ENCODE results near the gene WDFY1. TPM values are rescaled to one million over a fixed set of nuclear protein-coding genes. Genes with fewer than 3 reads are reported as not detected.

Gene WDFY1
- total and polyA plus RNA-seq, 2 donors, result 23.5 to 35.0 TPM

- DNase-seq (ENCODE audit: low read depth in 6 of 9, low spot score in 9 of 9), result no peak
- WGBS, result 92% methylated on average over 2 of the region's 2 CpGs
Measured at GRCh38 chr2:223863491-223863890, 81.6 kb downstream of the WDFY1 start.

GRCh38 chr2:223860809-223861738, 84.1 kb downstream of the WDFY1 start:
- DNase-seq (ENCODE audit: low read depth in 6 of 9, low spot score in 9 of 9), result no peak
- H3K27ac ChIP-seq (ENCODE audit: low read depth in 1 of 2, low read length in 1 of 2), result no peak overlapping the region
- no peaks in the 10 kb centered on the region for H3K36me3 ChIP-seq (ENCODE audit: control insufficient read depth in 2 of 2, insufficient read depth in 2 of 2, low read length in 1 of 2)
- WGBS, result 85% methylated on average over 5 of the region's 5 CpGs
- H3K4me3 ChIP-seq (ENCODE audit: low read length in 2 of 2), result no peak overlapping the region
- no peaks in the 10 kb centered on the region for H3K9me3 ChIP-seq (ENCODE audit: control insufficient read depth in 2 of 2, insufficient read depth in 1 of 2, low read length in 1 of 2)
- peaks cover 0 to 5% of the 10 kb centered on the region in 2 donors for H3K4me1 ChIP-seq (ENCODE audit: control insufficient read depth in 2 of 2, insufficient read depth in 2 of 2, low read length in 2 of 2)
- H3K27me3 ChIP-seq (ENCODE audit: control insufficient read depth in 2 of 2, insufficient read depth in 1 of 2, low read length in 1 of 2), result no peaks in the 10 kb centered on the region

More at GRCh38 chr2:223863491-223863890, 81.6 kb downstream of the WDFY1 start:
- Histone ChIP-seq H3K4me1 (ENCODE audit: control insufficient read depth in 2 of 2, insufficient read depth in 2 of 2, low read length in 2 of 2) (peaks cover 0 to 5% of the 10 kb centered on the region in 2 donors), H3K4me3 (ENCODE audit: low read length in 2 of 2) (no peak overlapping the region), H3K27ac (ENCODE audit: low read depth in 1 of 2, low read length in 1 of 2) (no peak overlapping the region), H3K27me3 (ENCODE audit: control insufficient read depth in 2 of 2, insufficient read depth in 1 of 2, low read length in 1 of 2) (no peaks in the 10 kb centered on the region), H3K9me3 (ENCODE audit: control insufficient read depth in 2 of 2, insufficient read depth in 1 of 2, low read length in 1 of 2) (no peaks in the 10 kb centered on the region), H3K36me3 (ENCODE audit: control insufficient read depth in 2 of 2, insufficient read depth in 2 of 2, low read length in 1 of 2) (no peaks in the 10 kb centered on the region)

DNA sequence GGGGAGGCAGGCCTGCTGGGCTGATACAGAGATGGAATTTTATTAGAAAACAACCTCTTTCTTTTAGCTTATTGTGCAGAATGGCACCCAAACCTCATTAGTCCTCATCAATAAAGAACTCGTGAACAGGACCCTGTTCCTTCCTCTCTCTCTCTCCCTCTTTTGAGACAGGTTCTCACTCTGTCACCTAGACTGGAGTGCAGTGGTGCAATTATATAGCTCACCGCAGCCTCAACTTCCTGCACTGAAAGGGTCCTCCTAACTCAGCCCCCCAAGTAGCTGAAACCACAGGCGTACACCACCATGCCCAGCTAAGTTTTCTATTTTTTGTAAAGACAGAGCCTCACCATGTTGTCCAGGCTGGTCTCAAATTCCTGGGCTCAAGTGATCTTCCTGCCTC, 86.1 kb downstream of the WDFY1 start:
- H3K27ac ChIP-seq (ENCODE audit: low read depth in 1 of 2, low read length in 1 of 2), result no peak overlapping the region
- no peaks in the 10 kb centered on the region for H3K27me3 ChIP-seq (ENCODE audit: control insufficient read depth in 2 of 2, insufficient read depth in 1 of 2, low read length in 1 of 2)
- H3K36me3 ChIP-seq (ENCODE audit: control insufficient read depth in 2 of 2, insufficient read depth in 2 of 2, low read length in 1 of 2), result no peaks in the 10 kb centered on the region
- H3K4me1 ChIP-seq (ENCODE audit: control insufficient read depth in 2 of 2, insufficient read depth in 2 of 2, low read length in 2 of 2), result no peaks in the 10 kb centered on the region
- 91% methylated on average over 3 of the region's 3 CpGs for WGBS
- H3K4me3 ChIP-seq (ENCODE audit: low read length in 2 of 2), result no peak overlapping the region
- H3K9me3 ChIP-seq (ENCODE audit: control insufficient read depth in 2 of 2, insufficient read depth in 1 of 2, low read length in 1 of 2), result no peaks in the 10 kb centered on the region
- DNase-seq (ENCODE audit: low read depth in 6 of 9, low spot score in 9 of 9), result no peak

DNA sequence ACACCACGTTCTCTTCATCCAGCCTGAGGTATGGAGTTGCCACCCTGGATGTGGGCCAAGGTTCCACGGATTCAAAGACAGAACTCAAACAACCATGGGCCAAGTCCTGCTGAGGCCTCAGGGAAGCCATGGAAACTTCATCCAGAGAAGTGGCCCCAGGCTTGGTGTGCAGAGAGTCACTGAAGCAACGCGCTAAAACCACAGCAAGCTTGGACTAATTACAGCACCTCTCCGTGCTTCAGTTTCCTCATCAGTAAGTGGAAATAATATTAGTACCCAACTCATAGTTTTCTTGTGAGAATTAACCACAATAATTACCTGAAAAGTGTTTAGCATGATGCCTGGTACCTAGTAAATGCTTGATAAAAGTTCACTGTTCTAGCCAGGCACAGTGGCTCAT, 88.6 kb downstream of the WDFY1 start:
- no peak overlapping the region for H3K27ac ChIP-seq (ENCODE audit: low read depth in 1 of 2, low read length in 1 of 2)
- H3K4me3 ChIP-seq (ENCODE audit: low read length in 2 of 2), result no peak overlapping the region
- no peaks in the 10 kb centered on the region for H3K4me1 ChIP-seq (ENCODE audit: control insufficient read depth in 2 of 2, insufficient read depth in 2 of 2, low read length in 2 of 2)
- H3K36me3 ChIP-seq (ENCODE audit: control insufficient read depth in 2 of 2, insufficient read depth in 2 of 2, low read length in 1 of 2), result no peaks in the 10 kb centered on the region
- WGBS, result 89% methylated on average over 5 of the region's 5 CpGs
- no peaks in the 10 kb centered on the region for H3K9me3 ChIP-seq (ENCODE audit: control insufficient read depth in 2 of 2, insufficient read depth in 1 of 2, low read length in 1 of 2)
- no peak for DNase-seq (ENCODE audit: low read depth in 6 of 9, low spot score in 9 of 9)
- no peaks in the 10 kb centered on the region for H3K27me3 ChIP-seq (ENCODE audit: control insufficient read depth in 2 of 2, insufficient read depth in 1 of 2, low read length in 1 of 2)

GRCh38 chr2:223856021-223856420, 89.1 kb downstream of the WDFY1 start:
- DNase-seq (ENCODE audit: low read depth in 6 of 9, low spot score in 9 of 9), result no peak
- Histone ChIP-seq H3K27me3 (ENCODE audit: control insufficient read depth in 2 of 2, insufficient read depth in 1 of 2, low read length in 1 of 2) (no peaks in the 10 kb centered on the region), H3K27ac (ENCODE audit: low read depth in 1 of 2, low read length in 1 of 2) (no peak overlapping the region), H3K4me1 (ENCODE audit: control insufficient read depth in 2 of 2, insufficient read depth in 2 of 2, low read length in 2 of 2) (no peaks in the 10 kb centered on the region), H3K9me3 (ENCODE audit: control insufficient read depth in 2 of 2, insufficient read depth in 1 of 2, low read length in 1 of 2) (no peaks in the 10 kb centered on the region), H3K36me3 (ENCODE audit: control insufficient read depth in 2 of 2, insufficient read depth in 2 of 2, low read length in 1 of 2) (no peaks in the 10 kb centered on the region), H3K4me3 (ENCODE audit: low read length in 2 of 2) (no peak overlapping the region)
- WGBS, result 83% methylated on average over 2 of the region's 2 CpGs

- Histone ChIP-seq H3K27me3 (ENCODE audit: control insufficient read depth in 2 of 2, insufficient read depth in 1 of 2, low read length in 1 of 2) (no peaks in the 10 kb centered on the region), H3K27ac (ENCODE audit: low read depth in 1 of 2, low read length in 1 of 2) (no peak overlapping the region), H3K36me3 (ENCODE audit: control insufficient read depth in 2 of 2, insufficient read depth in 2 of 2, low read length in 1 of 2) (no peaks in the 10 kb centered on the region), H3K4me1 (ENCODE audit: control insufficient read depth in 2 of 2, insufficient read depth in 2 of 2, low read length in 2 of 2) (no peaks in the 10 kb centered on the region), H3K9me3 (ENCODE audit: control insufficient read depth in 2 of 2, insufficient read depth in 1 of 2, low read length in 1 of 2) (peaks cover 0 to under 1% of the 10 kb centered on the region in 2 donors), H3K4me3 (ENCODE audit: low read length in 2 of 2) (no peak overlapping the region)
- 96% methylated on average over 5 of the region's 5 CpGs for WGBS
- DNase-seq (ENCODE audit: low read depth in 6 of 9, low spot score in 9 of 9), result no peak
Measured at GRCh38 chr2:223855426-223855825, 89.7 kb downstream of the WDFY1 start.

DNA sequence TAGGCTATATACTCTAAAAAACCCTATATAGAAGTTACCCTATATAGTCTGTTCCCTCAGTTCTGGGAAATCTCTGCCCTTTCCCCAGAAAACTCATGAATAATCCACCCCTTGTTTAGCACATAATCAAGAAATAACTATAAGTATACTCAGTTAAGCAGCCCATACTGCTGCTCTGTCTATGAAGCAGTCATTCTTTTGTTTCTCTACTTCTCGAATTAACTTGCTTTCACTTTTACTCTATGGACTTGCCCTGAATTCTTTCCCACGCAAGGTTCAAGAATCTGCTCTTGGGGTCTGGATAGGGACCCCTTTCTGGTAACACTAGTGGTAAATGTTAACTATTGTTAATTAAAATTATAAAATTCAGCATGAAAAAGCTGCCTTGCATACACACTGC, 90.4 kb downstream of the WDFY1 start:
- no peak for DNase-seq (ENCODE audit: low read depth in 6 of 9, low spot score in 9 of 9)
- H3K4me1 ChIP-seq (ENCODE audit: control insufficient read depth in 2 of 2, insufficient read depth in 2 of 2, low read length in 2 of 2), result no peaks in the 10 kb centered on the region
- no peak overlapping the region for H3K4me3 ChIP-seq (ENCODE audit: low read length in 2 of 2)
- WGBS, result 92% methylated on average over 2 of the region's 2 CpGs
- H3K9me3 ChIP-seq (ENCODE audit: control insufficient read depth in 2 of 2, insufficient read depth in 1 of 2, low read length in 1 of 2), result peaks cover 0 to 4% of the 10 kb centered on the region in 2 donors
- H3K27ac ChIP-seq (ENCODE audit: low read depth in 1 of 2, low read length in 1 of 2), result no peak overlapping the region
- H3K36me3 ChIP-seq (ENCODE audit: control insufficient read depth in 2 of 2, insufficient read depth in 2 of 2, low read length in 1 of 2), result no peaks in the 10 kb centered on the region
- no peaks in the 10 kb centered on the region for H3K27me3 ChIP-seq (ENCODE audit: control insufficient read depth in 2 of 2, insufficient read depth in 1 of 2, low read length in 1 of 2)

DNA sequence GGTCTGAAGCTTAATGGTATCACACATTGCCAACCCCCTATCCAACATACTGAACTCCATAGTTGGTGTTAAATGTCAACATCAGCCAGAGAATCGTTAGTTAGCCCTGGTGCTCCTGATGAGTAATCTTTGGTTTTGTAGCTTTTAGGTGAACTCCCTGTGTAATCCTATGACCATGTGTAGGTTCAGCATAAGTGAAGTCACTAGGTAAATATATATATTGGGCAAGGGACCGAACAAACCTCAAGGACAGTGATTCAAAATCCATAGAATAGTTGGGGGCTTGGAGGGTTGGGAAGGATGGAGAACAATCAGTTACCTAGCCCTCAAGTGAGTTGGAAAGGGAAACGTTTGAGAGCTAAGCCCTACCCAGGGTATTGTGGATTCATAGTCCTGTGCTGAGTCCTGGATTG, 91.7 kb downstream of the WDFY1 start:
- Histone ChIP-seq H3K27me3 (ENCODE audit: control insufficient read depth in 2 of 2, insufficient read depth in 1 of 2, low read length in 1 of 2) (no peaks in the 10 kb centered on the region), H3K4me3 (ENCODE audit: low read length in 2 of 2) (no peak overlapping the region), H3K36me3 (ENCODE audit: control insufficient read depth in 2 of 2, insufficient read depth in 2 of 2, low read length in 1 of 2) (no peaks in the 10 kb centered on the region), H3K27ac (ENCODE audit: low read depth in 1 of 2, low read length in 1 of 2) (no peak overlapping the region), H3K4me1 (ENCODE audit: control insufficient read depth in 2 of 2, insufficient read depth in 2 of 2, low read length in 2 of 2) (no peaks in the 10 kb centered on the region), H3K9me3 (ENCODE audit: control insufficient read depth in 2 of 2, insufficient read depth in 1 of 2, low read length in 1 of 2) (peaks cover 0 to 4% of the 10 kb centered on the region in 2 donors)
- 97% methylated on average over 3 of the region's 3 CpGs for WGBS
- no peak for DNase-seq (ENCODE audit: low read depth in 6 of 9, low spot score in 9 of 9)

DNA sequence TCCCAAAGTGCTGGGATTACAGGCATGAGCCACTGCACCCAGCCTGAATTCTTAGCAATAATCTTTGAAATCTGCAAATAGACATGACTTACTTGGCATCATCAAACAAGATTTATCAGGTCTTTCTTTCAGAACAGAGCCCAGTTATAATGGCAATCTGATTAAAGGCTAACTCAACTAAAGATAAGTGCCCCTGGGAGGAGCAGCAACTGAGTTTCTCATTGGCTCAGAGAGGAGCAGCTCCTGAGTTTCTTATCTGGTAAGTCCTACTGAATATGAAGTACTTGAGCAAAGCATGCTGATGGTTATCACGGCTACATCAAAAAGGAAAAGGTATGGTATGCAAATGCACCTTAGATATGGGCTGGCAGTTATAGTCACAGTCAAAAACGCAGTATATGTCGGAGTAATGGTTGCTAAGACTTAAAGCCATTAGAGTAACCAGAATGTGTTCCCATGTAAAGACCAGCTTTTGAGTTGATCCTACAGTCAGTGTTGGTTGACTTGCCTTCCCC, 92.8 kb downstream of the WDFY1 start:
- WGBS, result 96% methylated on average over 3 of the region's 3 CpGs

More for the DNA sequence above, 92.8 kb downstream of the WDFY1 start:
- H3K27ac ChIP-seq (ENCODE audit: low read depth in 1 of 2, low read length in 1 of 2), result no peak overlapping the region
- H3K9me3 ChIP-seq (ENCODE audit: control insufficient read depth in 2 of 2, insufficient read depth in 1 of 2, low read length in 1 of 2), result peaks cover 0 to 4% of the 10 kb centered on the region in 2 donors
- H3K4me1 ChIP-seq (ENCODE audit: control insufficient read depth in 2 of 2, insufficient read depth in 2 of 2, low read length in 2 of 2), result no peaks in the 10 kb centered on the region
- no peaks in the 10 kb centered on the region for H3K27me3 ChIP-seq (ENCODE audit: control insufficient read depth in 2 of 2, insufficient read depth in 1 of 2, low read length in 1 of 2)
- DNase-seq (ENCODE audit: low read depth in 6 of 9, low spot score in 9 of 9), result no peak
- no peaks in the 10 kb centered on the region for H3K36me3 ChIP-seq (ENCODE audit: control insufficient read depth in 2 of 2, insufficient read depth in 2 of 2, low read length in 1 of 2)
- no peak overlapping the region for H3K4me3 ChIP-seq (ENCODE audit: low read length in 2 of 2)
